OCI-LY7 (cell line): ENCODE data around the gene PRR3.

Experiments used
- CTCF ChIP-seq: fragments of 200-600 bp; sonication (generic); conservative IDR thresholded peaks from 2 replicates; pipeline ENCODE4 v1.5.1; 2014; ENCODE audit warnings: mild to moderate bottlenecking, antibody characterized with exemption, low read length, moderate library complexity, mixed read lengths
- EZH2phosphoT487 ChIP-seq: fragments of 200-600 bp; sonication (generic); IDR thresholded peaks from 2 replicates; pipeline ENCODE4 v1.6.1; 2018; ENCODE audit warnings: low read depth, borderline replicate concordance, mild to moderate bottlenecking, mixed run types, antibody characterized with exemption, low read length, moderate library complexity, mixed read lengths

- TF ChIP-seq CTCF (no peak), EZH2phosphoT487 (no peak)
These were observed 13.3 kb upstream of the PRR3 start for GRCh38 chr6:30543821-30544220.
